ENCODE results near the gene ABLIM1. TPM values are rescaled to one million over a fixed set of nuclear protein-coding genes. Genes with fewer than 3 reads are reported as not detected.

The ABLIM1 gene
- total RNA-seq, 4 donors from 2014 or later: 41.2 to 128 (median 97.3) TPM

- Histone ChIP-seq H3K9me3 (no peaks in the 10 kb centered on the region), H3K4me3 (no peak overlapping the region), H3K27ac (peak overlapping the region in 1 of 2 donors; percentile 36), H3K36me3 (no peaks in the 10 kb centered on the region), H3K27me3 (no peaks in the 10 kb centered on the region), H3K4me1 (no peaks in the 10 kb centered on the region)
- intact Hi-C loops (cut with DNase I; ENCODE audit: low total_unique reads): no loop called here
- TF ChIP-seq CTCF (IDR thresholded peaks at IDR 0.05) (no peak), POLR2A (IDR thresholded peaks at IDR 0.05) (no peak)
- no peak for DNase-seq
These were observed 165.6 kb downstream of the ABLIM1 start for GRCh38 chr10:114492351-114493037.

GRCh38 chr10:114491933-114492332 lies 166.1 kb downstream of the ABLIM1 start:
- TF ChIP-seq CTCF (IDR thresholded peaks at IDR 0.05): no peak
- no peak for TF ChIP-seq POLR2A (IDR thresholded peaks at IDR 0.05)
- Histone ChIP-seq H3K4me1 (no peaks in the 10 kb centered on the region), H3K36me3 (no peaks in the 10 kb centered on the region), H3K27ac (peak overlapping the region; percentile 36 to 48), H3K4me3 (no peak overlapping the region), H3K9me3 (no peaks in the 10 kb centered on the region), H3K27me3 (no peaks in the 10 kb centered on the region)
- intact Hi-C loops (cut with DNase I; ENCODE audit: low total_unique reads): no loop called here
- peak in 1 of 2 donors; percentile 54 for DNase-seq

GRCh38 chr10:114491419-114491818 lies 166.7 kb downstream of the ABLIM1 start:
- no peaks in the 10 kb centered on the region for H3K9me3 ChIP-seq
- TF ChIP-seq CTCF (IDR thresholded peaks at IDR 0.05) (no peak), POLR2A (IDR thresholded peaks at IDR 0.05) (no peak)
- H3K4me3 ChIP-seq: no peak overlapping the region
- peak overlapping the region; percentile 36 to 48 for H3K27ac ChIP-seq
- H3K27me3 ChIP-seq: no peaks in the 10 kb centered on the region
- peak; percentile 60 to 68 for DNase-seq
- no peaks in the 10 kb centered on the region for H3K36me3 ChIP-seq
- no peaks in the 10 kb centered on the region for H3K4me1 ChIP-seq
- intact Hi-C loops (cut with DNase I; ENCODE audit: low total_unique reads): no loop called here

GRCh38 chr10:114489521-114490310 lies 168.4 kb downstream of the ABLIM1 start:
- intact Hi-C loops (cut with DNase I; ENCODE audit: low total_unique reads): no loop called here
- Histone ChIP-seq H3K27me3 (no peaks in the 10 kb centered on the region), H3K36me3 (no peaks in the 10 kb centered on the region), H3K9me3 (no peaks in the 10 kb centered on the region), H3K27ac (no peak overlapping the region), H3K4me3 (no peak overlapping the region), H3K4me1 (no peaks in the 10 kb centered on the region)
- TF ChIP-seq CTCF (IDR thresholded peaks at IDR 0.05) (no peak), POLR2A (IDR thresholded peaks at IDR 0.05) (no peak)
- DNase-seq: peak in 1 of 2 donors; percentile 34
